Nephron (organoid): ENCODE data around the gene CHCHD6.
A peak's percentile ranks its signal among the peaks of the same experiment; 100 is the strongest.

Experiments used
- H3K27ac Mint-ChIP-seq, 3 experiments: 2 replicates each; pipeline ENCODE4 v1.8.0; 2020; ENCODE audit warnings: mixed read lengths in 3 of 3, mild to moderate bottlenecking in 2 of 3, moderate library complexity in 1 of 3
- H3K27me3 Mint-ChIP-seq: 2 replicates; pipeline ENCODE4 v1.8.0; 2021; ENCODE audit warnings: low read depth, mild to moderate bottlenecking, moderate library complexity, mixed read lengths
- H3K36me3 Mint-ChIP-seq: 2 replicates; pipeline ENCODE4 v1.8.0; 2020; ENCODE audit warnings: low read depth, mixed read lengths
- H3K4me1 Mint-ChIP-seq: 2 replicates; pipeline ENCODE4 v1.8.0; 2020; ENCODE audit warnings: mixed read lengths
- H3K4me3 Mint-ChIP-seq, 3 experiments: 2 replicates each; pipeline ENCODE4 v1.8.0; 2020; ENCODE audit warnings: mild to moderate bottlenecking in 3 of 3, mixed read lengths in 3 of 3, moderate library complexity in 2 of 3
- H3K9me3 Mint-ChIP-seq: 2 replicates; pipeline ENCODE4 v1.8.0; 2020; ENCODE audit warnings: mixed read lengths
- TF ChIP-seq, protein P1 (sequence below), 3 experiments: fragments of 200-600 bp; sonication (generic); IDR thresholded peaks; one replicate each; pipeline ENCODE4 v1.5.0; 2021; ENCODE audit warnings: antibody characterized with exemption in 3 of 3; ENCODE audit not compliant: unreplicated experiment in 3 of 3

CHCHD6 gene

DNA sequence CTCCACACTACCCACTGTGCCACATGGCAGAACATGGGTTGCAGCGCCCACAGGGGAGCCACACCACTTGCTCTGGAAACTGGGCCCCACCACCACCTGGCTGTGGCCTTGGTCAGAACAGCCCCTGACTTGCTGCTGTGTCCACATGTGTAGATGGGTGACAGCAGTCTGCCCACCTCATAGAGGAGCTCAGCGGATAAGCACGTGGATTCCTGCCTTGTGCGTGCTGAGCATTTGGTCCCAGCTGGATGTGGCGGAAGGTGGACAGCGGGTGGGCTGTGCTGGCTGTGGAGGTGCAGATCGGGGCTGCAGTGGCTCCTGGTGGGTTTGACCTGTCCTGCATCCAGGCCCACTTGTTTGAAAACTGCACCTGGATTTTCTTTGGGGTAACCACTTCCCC lies 272.9 kb downstream of the CHCHD6 start:
- Mint-ChIP-seq H3K36me3 (peaks cover 9% of the 10 kb centered on the region), H3K27me3 (peaks cover 34% of the 10 kb centered on the region), H3K4me3 (no peak overlapping the region), H3K27ac (no peak overlapping the region), H3K4me1 (no peaks in the 10 kb centered on the region), H3K9me3 (peaks cover 18% of the 10 kb centered on the region)
- TF ChIP-seq, protein P1, sequence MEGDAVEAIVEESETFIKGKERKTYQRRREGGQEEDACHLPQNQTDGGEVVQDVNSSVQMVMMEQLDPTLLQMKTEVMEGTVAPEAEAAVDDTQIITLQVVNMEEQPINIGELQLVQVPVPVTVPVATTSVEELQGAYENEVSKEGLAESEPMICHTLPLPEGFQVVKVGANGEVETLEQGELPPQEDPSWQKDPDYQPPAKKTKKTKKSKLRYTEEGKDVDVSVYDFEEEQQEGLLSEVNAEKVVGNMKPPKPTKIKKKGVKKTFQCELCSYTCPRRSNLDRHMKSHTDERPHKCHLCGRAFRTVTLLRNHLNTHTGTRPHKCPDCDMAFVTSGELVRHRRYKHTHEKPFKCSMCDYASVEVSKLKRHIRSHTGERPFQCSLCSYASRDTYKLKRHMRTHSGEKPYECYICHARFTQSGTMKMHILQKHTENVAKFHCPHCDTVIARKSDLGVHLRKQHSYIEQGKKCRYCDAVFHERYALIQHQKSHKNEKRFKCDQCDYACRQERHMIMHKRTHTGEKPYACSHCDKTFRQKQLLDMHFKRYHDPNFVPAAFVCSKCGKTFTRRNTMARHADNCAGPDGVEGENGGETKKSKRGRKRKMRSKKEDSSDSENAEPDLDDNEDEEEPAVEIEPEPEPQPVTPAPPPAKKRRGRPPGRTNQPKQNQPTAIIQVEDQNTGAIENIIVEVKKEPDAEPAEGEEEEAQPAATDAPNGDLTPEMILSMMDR (IDR thresholded peaks at IDR 0.05; ENCODE audit: unreplicated experiment in 3 of 3), result no peak

DNA sequence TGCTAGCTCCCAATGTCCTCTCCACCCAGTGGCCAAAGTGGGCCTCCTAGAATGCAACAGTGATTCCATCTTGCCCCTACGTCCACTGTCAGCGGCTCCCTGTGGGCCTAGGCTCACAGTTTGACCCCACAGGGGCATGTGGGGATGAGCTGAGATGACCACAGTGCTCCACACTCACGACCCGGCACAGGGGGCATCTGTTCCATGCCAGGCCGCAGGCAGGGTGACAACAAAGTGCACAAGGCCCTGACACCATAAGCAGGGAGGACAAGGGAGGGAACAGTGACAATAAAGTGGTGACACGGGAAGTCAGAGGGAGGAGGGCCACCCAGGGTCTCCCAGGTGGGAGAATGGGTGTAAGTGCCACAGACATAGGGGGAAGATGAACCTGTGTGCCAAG lies 273.8 kb downstream of the CHCHD6 start:
- Mint-ChIP-seq H3K9me3 (peaks cover 18% of the 10 kb centered on the region), H3K4me3 (no peak overlapping the region), H3K4me1 (no peaks in the 10 kb centered on the region), H3K36me3 (peaks cover 9% of the 10 kb centered on the region), H3K27me3 (peaks cover 40% of the 10 kb centered on the region), H3K27ac (no peak overlapping the region)
- TF ChIP-seq, protein P1 (IDR thresholded peaks at IDR 0.05; ENCODE audit: unreplicated experiment in 3 of 3), result no peak

DNA sequence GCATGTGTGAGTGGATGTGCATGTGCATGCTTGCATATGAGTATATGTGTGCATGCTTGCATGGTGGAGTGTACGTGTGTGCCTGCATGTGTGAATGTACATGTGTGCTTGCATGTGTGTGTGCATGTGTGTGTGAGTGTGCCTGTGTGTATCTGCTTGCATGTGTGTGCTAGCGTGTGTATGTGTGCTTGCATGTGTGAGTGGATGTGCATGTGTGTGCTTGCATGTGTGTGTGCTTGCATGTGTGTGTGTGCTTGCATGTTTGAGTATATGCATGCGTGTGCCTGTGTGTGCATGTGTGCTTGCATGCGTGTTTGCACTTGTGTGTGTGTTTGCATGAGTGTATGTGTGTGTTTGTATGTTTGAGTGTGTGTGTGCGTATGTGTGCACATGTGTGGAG lies 274.3 kb downstream of the CHCHD6 start:
- Mint-ChIP-seq H3K27ac (no peak overlapping the region), H3K9me3 (peaks cover 18% of the 10 kb centered on the region), H3K4me1 (no peaks in the 10 kb centered on the region), H3K27me3 (peaks cover 40% of the 10 kb centered on the region), H3K4me3 (peak overlapping the region in 2 of 3 experiments; percentile 32 to 34), H3K36me3 (peaks cover 9% of the 10 kb centered on the region)
- TF ChIP-seq, protein P1 (IDR thresholded peaks at IDR 0.05; ENCODE audit: unreplicated experiment in 3 of 3), result no peak

DNA sequence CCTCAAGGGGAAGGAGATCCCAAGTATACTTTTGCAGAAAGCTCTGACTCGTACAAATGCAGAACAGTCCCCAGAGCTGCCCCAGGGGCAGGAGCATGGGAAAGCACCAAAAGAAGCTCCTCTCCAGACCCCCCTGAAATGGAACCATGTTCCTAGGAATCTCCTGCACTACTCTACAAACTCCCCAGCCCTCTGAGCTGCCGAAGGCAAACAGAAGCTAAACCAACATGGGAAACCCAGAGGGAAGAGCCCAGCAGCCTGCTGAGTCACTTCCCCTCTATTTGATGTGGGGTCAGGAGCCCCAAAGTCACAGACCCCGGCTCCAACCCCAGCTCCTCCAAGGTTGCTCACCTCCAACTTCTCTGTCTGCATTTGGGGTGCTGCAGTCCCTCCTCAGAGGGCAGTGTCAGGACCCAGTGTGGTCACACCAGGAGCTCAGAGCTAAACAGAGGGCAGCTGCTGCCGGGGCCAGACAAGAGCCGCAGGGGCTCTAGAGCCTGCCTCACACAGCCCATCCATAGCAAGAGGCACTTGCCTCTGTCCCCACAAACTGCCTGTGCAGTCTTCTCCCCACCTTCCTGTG lies 275.1 kb downstream of the CHCHD6 start:
- H3K27ac Mint-ChIP-seq, result no peak overlapping the region
- peaks cover 40% of the 10 kb centered on the region for H3K27me3 Mint-ChIP-seq
- H3K4me3 Mint-ChIP-seq, result no peak overlapping the region
- H3K9me3 Mint-ChIP-seq, result peaks cover 15% of the 10 kb centered on the region
- H3K4me1 Mint-ChIP-seq, result no peaks in the 10 kb centered on the region
- H3K36me3 Mint-ChIP-seq, result peaks cover 9% of the 10 kb centered on the region
- TF ChIP-seq, protein P1 (IDR thresholded peaks at IDR 0.05; ENCODE audit: unreplicated experiment in 3 of 3), result no peak

DNA sequence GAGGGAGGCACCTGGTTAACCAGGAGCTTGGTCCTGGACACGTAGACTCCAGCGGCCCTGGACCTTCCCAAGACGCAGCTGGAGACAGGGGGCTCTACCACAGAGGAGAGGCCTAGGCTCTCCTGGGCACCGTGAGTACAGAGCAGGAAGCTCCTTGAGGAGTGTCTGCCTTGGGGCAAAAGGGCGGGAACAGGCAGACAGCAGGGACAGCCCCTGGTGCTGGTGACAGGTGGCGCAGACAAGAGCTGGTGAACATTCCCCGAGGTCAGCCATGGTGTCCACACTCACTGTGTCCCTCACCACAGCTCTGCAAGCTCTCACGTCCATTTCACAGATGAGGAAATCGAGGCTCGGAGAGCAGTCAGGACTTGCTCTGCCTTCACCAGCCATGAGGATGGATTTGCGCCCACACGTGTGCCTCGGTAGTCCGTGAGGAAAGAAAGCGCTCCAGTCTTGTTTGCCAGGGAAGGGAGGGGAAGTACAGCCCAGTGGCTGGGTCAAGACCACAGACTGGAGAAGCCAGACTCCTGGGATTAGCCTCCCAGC lies 276.3 kb downstream of the CHCHD6 start:
- peaks cover under 1% of the 10 kb centered on the region for H3K36me3 Mint-ChIP-seq
- peak overlapping the region; percentile 69 to 74 (median 71) for H3K4me3 Mint-ChIP-seq
- peaks cover 3% of the 10 kb centered on the region for H3K9me3 Mint-ChIP-seq
- H3K27ac Mint-ChIP-seq, result no peak overlapping the region
- TF ChIP-seq, protein P1 (IDR thresholded peaks at IDR 0.05; ENCODE audit: unreplicated experiment in 3 of 3), result no peak
- H3K4me1 Mint-ChIP-seq, result peaks cover 5% of the 10 kb centered on the region
- peaks cover 36% of the 10 kb centered on the region for H3K27me3 Mint-ChIP-seq

DNA sequence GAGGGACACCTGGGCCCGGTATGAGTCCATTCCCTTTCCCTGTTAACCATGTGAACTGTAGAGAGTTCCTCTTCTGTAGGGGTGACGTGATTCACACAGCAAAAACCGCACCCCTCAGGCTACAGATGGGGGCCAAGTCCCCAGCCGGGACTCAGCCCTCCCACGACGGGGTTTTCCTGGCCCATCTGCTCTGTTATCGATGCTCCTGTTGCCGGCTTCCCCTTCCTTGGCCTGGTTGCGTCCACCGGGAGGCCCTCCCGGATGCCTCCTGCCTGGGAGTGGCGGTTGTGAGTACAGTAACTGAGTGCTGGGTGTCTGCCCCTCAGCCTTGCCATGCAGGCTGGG lies 278.1 kb downstream of the CHCHD6 start:
- peak overlapping the region; percentile 73 to 85 (median 81) for H3K4me3 Mint-ChIP-seq
- TF ChIP-seq, protein P1 (IDR thresholded peaks at IDR 0.05; ENCODE audit: unreplicated experiment in 3 of 3), result no peak
- peaks cover 36% of the 10 kb centered on the region for H3K27me3 Mint-ChIP-seq
- peaks cover 12% of the 10 kb centered on the region for H3K4me1 Mint-ChIP-seq
- no peak overlapping the region for H3K27ac Mint-ChIP-seq
- no peaks in the 10 kb centered on the region for H3K36me3 Mint-ChIP-seq
- H3K9me3 Mint-ChIP-seq, result peaks cover 3% of the 10 kb centered on the region
